Aorta (tissue), 5 donors: ENCODE results near the gene SHOX. TPM values are rescaled to one million over a fixed set of nuclear protein-coding genes. Genes with fewer than 3 reads are reported as not detected.
"Not testable (repeated sequence)": the region's sequence is repeated elsewhere in the genome, so short reads cannot be mapped to it uniquely, and the experiment has no call there.

Experiments
- ATAC-seq: fragments of 200-7000 bp; cut with Tn5 transposase; one replicate; pipeline ENCODE4 v1.9.1; 2022; ENCODE audit warnings: moderate library complexity; ENCODE audit not compliant: low FRiP score
- DNase-seq, 2 donors: peaks; one replicate each; pipeline ENCODE4 v3.0.0-alpha.2; 2020
- H3K27ac ChIP-seq, 2 donors: one replicate each; pipeline ENCODE4 v1.5.1; 2013; ENCODE audit warnings: low read length in 2 of 2, mild to moderate bottlenecking in 2 of 2, moderate library complexity in 2 of 2, control low read depth in 1 of 2, inconsistent platforms in 1 of 2, low read depth in 1 of 2
- H3K27me3 ChIP-seq, 2 donors: one replicate each; pipeline ENCODE4 v1.6.1; 2013; ENCODE audit warnings: control low read depth in 1 of 2, low read length in 1 of 2, mild to moderate bottlenecking in 1 of 2, moderate library complexity in 1 of 2; ENCODE audit not compliant: insufficient read depth in 2 of 2, control insufficient read depth in 1 of 2
- H3K36me3 ChIP-seq, 2 donors: one replicate each; pipeline ENCODE4 v1.6.1; 2013; ENCODE audit warnings: control low read depth in 1 of 2, low read length in 1 of 2, mild to moderate bottlenecking in 1 of 2; ENCODE audit not compliant: insufficient read depth in 2 of 2, control insufficient read depth in 1 of 2
- H3K4me1 ChIP-seq, 2 donors: one replicate each; pipeline ENCODE4 v1.6.1; 2013; ENCODE audit warnings: low read length in 2 of 2, control low read depth in 1 of 2, mild to moderate bottlenecking in 1 of 2, moderate library complexity in 1 of 2; ENCODE audit not compliant: insufficient read depth in 2 of 2, control insufficient read depth in 1 of 2
- H3K4me3 ChIP-seq, 2 donors: one replicate each; pipeline ENCODE4 v1.5.1; 2013; ENCODE audit warnings: low read length in 2 of 2, control low read depth in 1 of 2, mild to moderate bottlenecking in 1 of 2
- H3K9me3 ChIP-seq: one replicate; pipeline ENCODE4 v1.6.1; 2013; ENCODE audit warnings: mild to moderate bottlenecking, low read length; ENCODE audit not compliant: control insufficient read depth
- WGBS, 2 donors: extraction: QIAGEN DNeasy Blood & Tissue Kit; methylation state at CpG; one replicate each; pipeline ENCODE4 v1.1.7; 2013; 5-methylcytosine and 5-hydroxymethylcytosine counted together
- intact Hi-C, 2 donors: fragments of 100-400 bp; cut with DNase I; formaldehyde crosslinking; loops; one replicate each; pipeline versions ENCODE4 v1.14.2 to v1.15.0; 2022
- polyA plus RNA-seq, 2 donors: library from polyadenylated mRNA; stranded (reverse); fragments of 200-250 nt; gene quantifications; one replicate each; pipeline ENCODE4 v1.2.3, GENCODE V29; 2013
- total RNA-seq, 2 donors: library from RNA; stranded (reverse); fragmentation: NEBNext Ultra II Directional; extraction: Animal tissue kit (Norgen Biotek cat#: 25700); gene quantifications; one replicate each; pipeline ENCODE4 v1.2.1, GENCODE V29; 2021
- donor health status: healthy with polysubstance abuse.
- donor health status: Bipolar disorder and iron deficiency.
- donor health status: DM: no; HTN: no; CAD: no.
- donor health status: DM: no; HTN: no; CAD: no.
- donor health status: DM: yes; HTN: yes; CAD: no.

The SHOX gene
- total and polyA plus RNA-seq, 4 donors = 0.13 TPM; not detected in 3

DNA sequence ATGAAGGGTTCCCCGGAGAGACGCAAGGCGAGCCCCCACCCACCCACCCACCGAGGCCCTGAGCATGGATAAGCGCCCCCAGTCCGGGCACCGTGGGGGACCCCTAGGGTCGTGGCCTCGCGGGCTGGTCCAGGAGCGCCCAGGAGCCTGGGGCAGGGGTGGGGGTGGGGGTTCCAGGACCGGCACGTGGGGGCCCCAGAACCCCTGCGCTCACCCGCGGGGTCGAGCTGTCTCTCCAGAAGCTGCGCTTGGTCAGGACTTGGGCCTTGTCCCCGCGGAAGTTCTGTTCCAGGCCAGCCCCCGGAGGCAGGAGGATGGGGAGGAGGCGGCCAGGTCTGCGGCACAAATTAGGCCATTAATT lies 11.2 kb upstream of the SHOX start:
- Histone ChIP-seq H3K9me3 (no peaks in the 10 kb centered on the region), H3K36me3 (no peaks in the 10 kb centered on the region), H3K27me3 (no peaks in the 10 kb centered on the region), H3K27ac (no peak overlapping the region), H3K4me3 (no peak overlapping the region), H3K4me1 (no peaks in the 10 kb centered on the region)
- intact Hi-C loops = no loop called here
- peak in 1 of 2 donors; percentile 51 for DNase-seq
- 1 to 2% methylated on average over 23 of the region's 23 CpGs for WGBS, 2 donors
- ATAC-seq = no peak

DNA sequence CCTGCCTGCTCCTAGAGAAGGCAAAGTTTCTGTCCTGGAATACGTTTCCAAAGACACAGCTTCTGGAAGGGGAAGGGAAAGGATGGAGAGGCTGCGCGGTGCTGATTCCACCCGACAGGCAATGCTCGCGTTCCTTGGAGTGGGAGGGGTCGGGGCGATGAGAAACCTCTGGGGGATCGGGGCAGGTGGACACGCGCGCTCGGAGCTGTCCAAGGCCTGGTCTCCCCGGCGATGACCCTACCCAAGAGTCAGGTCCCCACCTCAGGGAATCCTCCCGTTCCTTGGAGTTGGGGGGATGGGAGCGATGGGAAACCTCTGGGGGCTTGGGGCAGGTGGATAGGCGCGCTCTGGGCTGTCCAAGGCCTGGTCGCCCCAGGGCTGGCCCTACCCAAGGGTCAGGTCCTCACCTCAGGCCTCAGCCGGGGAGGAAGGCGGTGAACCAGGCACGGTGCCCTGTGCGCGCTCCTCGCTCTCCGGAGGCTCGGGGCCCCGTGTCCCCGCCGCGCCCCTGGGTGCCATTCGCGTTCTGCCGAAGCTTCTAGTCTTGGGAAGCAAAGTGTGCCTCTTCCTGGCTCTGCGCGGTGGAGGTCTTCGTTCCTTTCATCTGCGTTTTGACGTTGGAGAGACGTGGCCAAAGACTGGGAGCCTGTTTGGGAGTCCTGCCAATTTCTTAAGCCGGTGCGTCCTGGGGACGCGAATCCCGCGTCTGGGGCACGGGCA lies 10.6 kb upstream of the SHOX start:
- DNase-seq (peak in 1 of 2 donors; percentile 11), ATAC-seq (no peak)
- H3K4me3 ChIP-seq = no peak overlapping the region
- no peaks in the 10 kb centered on the region for H3K36me3 ChIP-seq
- no peaks in the 10 kb centered on the region for H3K4me1 ChIP-seq
- H3K9me3 ChIP-seq = no peaks in the 10 kb centered on the region
- no peak overlapping the region for H3K27ac ChIP-seq
- 2 to 3% methylated on average over 45 to 48 of the region's 48 CpGs for WGBS, 2 donors
- no peaks in the 10 kb centered on the region for H3K27me3 ChIP-seq
- intact Hi-C loops = no loop called here

DNA sequence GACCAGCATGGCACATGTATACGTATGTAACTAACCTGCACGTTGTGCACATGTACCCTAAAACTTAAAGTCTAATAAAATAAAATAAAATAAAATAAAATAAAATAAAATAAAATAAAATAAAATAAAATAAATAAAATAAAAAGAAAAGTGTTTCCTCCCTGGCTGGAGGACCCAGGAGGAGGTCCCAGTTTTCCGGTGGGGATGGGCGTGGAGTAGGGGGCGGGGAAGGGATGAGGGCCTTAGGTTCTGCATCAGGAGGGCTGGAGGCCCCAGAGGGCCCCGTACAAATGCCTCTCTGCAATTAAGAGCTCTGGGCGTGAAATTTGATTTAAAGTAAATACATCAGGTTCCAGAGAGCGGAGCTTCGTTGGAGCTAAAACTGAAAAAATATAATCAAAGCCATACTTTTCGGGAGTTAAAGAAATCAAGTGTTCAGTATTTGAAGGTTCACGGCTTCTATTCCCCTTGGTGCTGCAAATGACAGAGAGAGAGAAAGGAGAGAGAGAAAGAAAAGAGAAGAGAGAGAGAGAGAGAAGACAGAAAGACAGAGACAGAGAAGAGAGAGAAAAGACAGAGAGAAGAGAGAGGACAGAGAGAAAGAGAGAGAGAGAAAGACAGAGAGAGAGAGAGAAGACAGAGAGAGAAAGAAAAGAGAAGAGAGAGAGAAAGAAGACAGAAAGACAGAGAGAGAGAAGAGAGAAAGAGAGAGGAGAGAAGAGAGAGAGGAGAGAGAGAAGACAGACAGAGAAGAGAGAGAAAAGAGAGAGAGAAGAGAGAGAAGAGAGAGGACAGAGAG lies 8.7 kb upstream of the SHOX start:
- H3K27ac ChIP-seq = no peak overlapping the region
- H3K36me3 ChIP-seq = no peaks in the 10 kb centered on the region
- H3K9me3 ChIP-seq = no peaks in the 10 kb centered on the region
- WGBS, 2 donors = 9 to 10% methylated on average over 11 of the region's 11 CpGs
- no peak for DNase-seq
- H3K4me1 ChIP-seq = no peaks in the 10 kb centered on the region
- H3K4me3 ChIP-seq = no peak overlapping the region
- intact Hi-C loops = no loop called here
- no peak for ATAC-seq
- H3K27me3 ChIP-seq = no peaks in the 10 kb centered on the region

DNA sequence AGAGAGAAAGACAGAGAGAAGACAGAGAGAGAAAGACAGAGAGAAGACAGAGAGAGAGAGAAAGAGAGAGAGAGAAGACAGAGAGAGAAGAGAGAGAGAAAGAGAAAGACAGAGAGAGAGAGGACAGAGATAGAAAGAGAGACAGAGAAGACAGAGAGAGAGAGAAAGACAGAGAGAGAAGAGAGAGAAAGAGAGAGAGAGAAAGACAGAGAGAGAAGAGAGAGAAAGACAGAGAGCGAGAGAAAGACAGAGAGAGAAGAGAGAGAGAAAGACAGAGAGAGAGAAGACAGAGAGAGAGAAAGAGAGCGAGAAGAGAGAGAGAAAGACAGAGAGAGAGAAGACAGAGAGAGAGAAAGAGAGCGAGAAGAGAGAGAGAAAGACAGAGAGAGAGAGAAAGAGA lies 7.8 kb upstream of the SHOX start:
- not testable (repeated sequence) for ATAC-seq, H3K27me3 ChIP-seq
- WGBS, 2 donors = 45 to 50% methylated on average over 3 of the region's 3 CpGs

DNA sequence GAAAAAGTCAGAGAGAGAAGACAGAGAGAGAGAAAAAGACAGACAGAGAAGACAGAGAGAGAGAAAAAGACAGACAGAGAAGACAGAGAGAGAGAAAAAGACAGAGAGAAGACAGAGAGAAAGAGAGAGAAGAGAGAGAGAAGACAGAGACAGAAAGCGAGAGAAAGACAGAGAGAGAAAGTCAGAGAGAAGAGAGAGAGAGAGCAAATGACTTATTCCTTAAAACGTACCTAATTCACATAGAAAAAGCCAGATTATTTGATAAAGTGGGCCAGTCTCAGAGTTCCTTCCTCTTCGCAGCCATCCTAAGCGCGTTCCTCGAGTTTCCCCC lies 7.4 kb upstream of the SHOX start:
- no peak for ATAC-seq
- Histone ChIP-seq H3K27me3 (no peaks in the 10 kb centered on the region), H3K36me3 (no peaks in the 10 kb centered on the region), H3K27ac (no peak overlapping the region), H3K4me3 (no peak overlapping the region), H3K4me1 (no peaks in the 10 kb centered on the region), H3K9me3 (no peaks in the 10 kb centered on the region)
- 1 to 5% methylated on average over 6 of the region's 6 CpGs for WGBS, 2 donors
- intact Hi-C loops = no loop called here
- no peak for DNase-seq

More for the DNA sequence above, 7.8 kb upstream of the SHOX start:
- H3K36me3 ChIP-seq, H3K4me3 ChIP-seq, H3K4me1 ChIP-seq, DNase-seq, intact Hi-C loops, H3K27ac ChIP-seq, H3K9me3 ChIP-seq: not testable (repeated sequence)

DNA sequence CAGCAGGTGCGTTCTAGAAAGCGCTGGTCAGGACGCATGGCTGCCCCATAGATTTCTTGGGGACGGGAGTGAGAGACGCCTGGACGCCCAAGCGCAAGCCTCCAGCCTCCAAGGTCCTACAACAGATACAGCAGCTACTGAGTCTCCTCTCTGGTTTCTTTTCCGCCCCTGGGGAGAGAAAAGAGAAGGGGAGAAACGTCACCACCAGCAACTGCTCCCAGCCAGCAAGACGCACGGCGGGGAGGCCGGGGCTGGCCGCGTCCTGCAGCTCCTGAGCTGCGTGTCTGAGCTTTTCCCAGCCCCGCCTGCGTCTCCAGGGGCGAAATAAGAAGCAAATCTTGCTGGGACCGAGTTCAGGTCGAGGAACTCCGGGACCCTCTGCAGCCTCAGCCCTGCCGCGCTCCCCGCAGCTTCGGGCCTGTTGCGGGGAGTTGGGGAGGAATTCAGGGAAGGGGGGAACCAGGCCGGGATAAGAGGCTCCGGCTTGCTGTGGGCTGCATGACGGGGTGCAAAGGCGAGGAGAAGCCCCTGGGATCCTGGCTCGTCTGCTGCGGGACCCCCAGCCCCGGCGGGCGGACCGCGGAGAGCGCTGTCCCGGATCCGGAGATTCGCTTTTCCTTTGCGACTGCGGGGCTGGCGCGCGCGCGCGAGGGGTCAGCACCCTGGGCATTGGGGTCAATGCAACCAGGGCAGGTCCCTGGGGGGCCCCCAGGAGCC lies 6.8 kb upstream of the SHOX start:
- WGBS, 2 donors = 1 to 2% methylated on average over 42 to 50 of the region's 50 CpGs
- H3K4me3 ChIP-seq = no peak overlapping the region

DNA sequence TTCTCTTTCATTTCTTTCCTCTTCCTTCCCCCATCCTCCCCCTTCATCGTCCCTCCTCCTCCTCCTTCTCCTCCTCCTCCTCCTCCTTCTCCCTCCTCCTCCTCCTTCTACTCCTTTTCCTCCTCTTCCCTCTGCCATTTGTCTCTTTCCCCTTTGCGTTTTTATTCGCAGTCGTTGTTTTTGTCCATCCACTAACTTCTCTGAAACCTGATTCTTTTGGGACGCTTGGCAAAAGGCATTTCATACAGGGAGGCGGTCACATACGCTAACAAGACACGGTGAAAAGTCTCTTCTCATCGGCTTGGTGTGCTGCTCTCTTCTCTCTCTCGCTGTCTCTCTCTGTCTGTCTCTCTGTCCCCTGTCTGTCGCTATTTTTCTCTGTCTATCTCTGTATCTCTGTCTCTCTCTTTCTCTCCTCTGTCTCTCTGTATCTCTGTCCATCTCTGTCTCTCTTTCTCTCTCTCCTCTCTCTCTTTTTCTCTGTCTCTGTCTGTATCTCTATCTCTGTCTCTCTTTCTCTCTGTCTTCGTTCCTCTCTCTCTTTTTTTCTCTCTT lies 5.4 kb upstream of the SHOX start:
- H3K4me1 ChIP-seq = no peaks in the 10 kb centered on the region
- no peak overlapping the region for H3K27ac ChIP-seq
- no peak for DNase-seq
- 6 to 7% methylated on average over 12 of the region's 12 CpGs for WGBS, 2 donors
- H3K4me3 ChIP-seq = no peak overlapping the region
- no peaks in the 10 kb centered on the region for H3K27me3 ChIP-seq
- intact Hi-C loops = no loop called here
- H3K9me3 ChIP-seq = no peaks in the 10 kb centered on the region
- no peaks in the 10 kb centered on the region for H3K36me3 ChIP-seq
- no peak for ATAC-seq

More for the DNA sequence above, 6.8 kb upstream of the SHOX start:
- Histone ChIP-seq H3K36me3 (no peaks in the 10 kb centered on the region), H3K9me3 (no peaks in the 10 kb centered on the region), H3K27me3 (no peaks in the 10 kb centered on the region), H3K27ac (no peak overlapping the region), H3K4me1 (no peaks in the 10 kb centered on the region)
- DNase-seq = no peak
- intact Hi-C loops = no loop called here
- ATAC-seq = no peak

DNA sequence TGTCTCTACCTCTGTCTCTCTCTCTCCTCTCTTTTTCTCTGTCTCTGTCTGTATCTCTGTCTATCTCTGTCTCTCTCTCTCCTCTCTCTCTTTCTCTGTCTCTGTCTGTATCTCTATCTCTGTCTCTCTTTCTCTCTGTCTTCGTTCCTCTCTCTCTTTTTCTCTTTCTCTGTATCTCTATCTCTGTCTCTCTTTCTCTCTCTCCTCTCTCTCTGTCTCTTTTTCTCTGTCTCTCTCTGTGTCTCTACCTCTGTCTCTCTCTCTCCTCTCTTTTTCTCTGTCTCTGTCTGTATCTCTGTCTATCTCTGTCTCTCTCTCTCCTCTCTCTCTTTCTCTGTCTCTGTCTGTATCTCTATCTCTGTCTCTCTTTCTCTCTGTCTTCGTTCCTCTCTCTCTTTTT lies 4.5 kb upstream of the SHOX start:
- ATAC-seq, H3K27me3 ChIP-seq, DNase-seq, intact Hi-C loops, H3K4me3 ChIP-seq, H3K4me1 ChIP-seq, H3K27ac ChIP-seq, H3K9me3 ChIP-seq, H3K36me3 ChIP-seq: not testable (repeated sequence)
- 47 to 59% methylated on average over 2 of the region's 2 CpGs for WGBS, 2 donors
